Measurements from ENCODE around the gene PXDN.
"Not testable (repeated sequence)": the region's sequence is repeated elsewhere in the genome, so short reads cannot be mapped to it uniquely, and the experiment has no call there.

Gene PXDN

GRCh38 chr2:1702186-1702565 is 42.1 kb downstream of the PXDN start:
- no peak for DNase-seq (ENCODE audit: low read depth in 2 of 2)

GRCh38 chr2:1701556-1702185 is 42.6 kb downstream of the PXDN start:
- no peak for DNase-seq (ENCODE audit: low read depth in 2 of 2)

DNA sequence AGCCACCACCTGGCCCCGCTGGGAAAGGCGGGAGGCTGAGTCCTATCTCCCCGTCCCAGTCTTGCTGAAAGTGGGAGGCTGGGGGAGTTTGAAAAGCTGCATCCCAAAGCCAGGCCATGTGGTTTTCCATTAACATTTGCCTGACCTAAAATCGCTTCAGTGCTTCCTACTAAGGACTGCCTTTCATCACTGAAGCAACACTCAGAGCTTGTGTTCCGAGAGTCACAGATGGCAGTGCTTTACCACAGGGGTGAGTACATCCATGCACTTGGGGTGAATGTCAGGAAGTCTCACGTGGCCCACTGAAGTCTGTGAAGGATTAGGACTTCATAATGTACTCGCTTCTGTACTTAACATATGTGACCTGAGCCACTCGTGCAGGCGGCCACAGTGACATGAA is 43.3 kb downstream of the PXDN start:
- no peak for DNase-seq (ENCODE audit: low read depth in 2 of 2)

DNA sequence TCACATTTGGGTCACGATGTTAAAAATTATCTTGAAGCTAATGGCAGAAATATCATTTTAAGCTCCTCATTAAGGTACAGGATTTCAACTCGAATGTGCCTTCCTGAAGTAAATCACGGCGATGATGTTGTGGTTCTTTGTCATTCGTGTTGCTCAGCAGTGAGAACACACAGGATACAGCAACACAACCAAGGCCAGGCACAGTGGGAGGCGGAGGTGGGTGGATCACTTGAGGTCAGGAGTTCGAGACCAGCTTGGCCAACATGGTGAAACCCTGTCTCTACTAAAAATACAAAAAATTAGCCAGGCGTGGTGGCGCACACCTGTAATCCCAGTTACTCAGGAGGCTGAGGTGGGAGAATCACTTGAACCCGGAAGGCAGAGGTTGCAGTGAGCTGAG is 43.9 kb downstream of the PXDN start:
- not testable (repeated sequence) for DNase-seq (ENCODE audit: low read depth in 2 of 2)

- DNase-seq (ENCODE audit: low read depth in 2 of 2): no peak
These were observed 45.9 kb downstream of the PXDN start for GRCh38 chr2:1698188-1698945.

GRCh38 chr2:1697601-1698000 is 46.7 kb downstream of the PXDN start:
- DNase-seq (ENCODE audit: low read depth in 2 of 2): no peak

DNA sequence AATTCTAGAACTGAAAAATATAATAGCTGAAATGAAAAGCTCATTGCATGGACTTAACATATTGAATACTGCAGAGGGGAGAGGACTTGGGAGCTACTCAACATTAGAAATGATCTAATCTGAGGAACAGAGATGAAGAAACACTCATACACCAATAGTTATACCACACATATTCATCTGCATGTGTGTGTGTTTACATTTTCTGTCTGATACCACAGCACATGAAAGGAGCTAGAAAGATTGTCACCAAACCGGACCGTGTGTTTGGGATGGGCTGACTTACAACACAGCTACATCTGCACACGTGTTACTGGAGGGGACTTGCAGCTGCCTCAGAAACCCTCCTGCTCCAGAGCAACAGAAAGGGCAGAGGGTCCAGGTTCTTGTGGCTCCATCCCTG is 47.8 kb downstream of the PXDN start:
- no peak for DNase-seq (ENCODE audit: low read depth in 2 of 2)

DNA sequence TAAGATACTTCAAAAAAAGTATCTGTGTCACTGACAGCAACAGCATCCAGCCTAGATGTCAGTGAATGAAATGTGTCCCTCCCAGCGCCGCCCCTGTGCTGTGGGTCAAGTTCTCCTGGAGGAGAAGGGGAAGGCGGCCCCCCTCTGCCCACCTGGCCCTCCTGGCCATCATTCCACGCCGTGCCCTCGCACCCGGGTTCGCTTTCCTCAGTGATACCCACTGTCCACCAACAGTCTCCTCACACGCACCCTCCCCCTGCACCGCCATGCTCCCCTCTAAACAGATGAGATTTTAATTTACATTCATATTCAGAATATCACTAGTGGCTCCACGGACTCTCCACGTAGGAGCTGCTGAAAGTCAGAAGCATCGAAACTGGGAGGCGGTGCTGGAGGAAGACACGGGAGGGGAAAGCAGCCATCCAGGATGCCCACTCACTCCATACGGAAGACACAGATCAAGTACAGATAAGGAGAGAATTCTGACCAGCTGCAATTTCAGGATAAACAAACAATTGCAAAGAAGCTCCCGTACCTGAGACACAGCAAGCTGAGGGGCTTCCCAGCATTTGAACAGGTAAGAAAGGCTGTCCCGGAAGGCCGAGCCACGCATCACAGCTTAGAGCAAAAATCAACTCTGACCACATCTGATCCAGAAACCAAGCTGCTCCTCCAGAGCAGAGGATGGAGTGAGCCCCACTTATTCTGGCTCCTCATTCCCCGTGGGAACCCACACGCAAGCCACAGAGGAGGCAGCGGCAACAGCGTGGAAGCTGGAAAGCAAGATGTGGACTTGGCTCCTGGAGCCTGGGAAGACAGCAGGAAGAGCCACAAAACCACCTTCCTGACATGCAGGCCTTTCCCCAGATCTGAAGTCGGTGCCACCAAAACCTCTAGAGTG is 49.7 kb downstream of the PXDN start:
- no peak for DNase-seq (ENCODE audit: low read depth in 2 of 2)

DNA sequence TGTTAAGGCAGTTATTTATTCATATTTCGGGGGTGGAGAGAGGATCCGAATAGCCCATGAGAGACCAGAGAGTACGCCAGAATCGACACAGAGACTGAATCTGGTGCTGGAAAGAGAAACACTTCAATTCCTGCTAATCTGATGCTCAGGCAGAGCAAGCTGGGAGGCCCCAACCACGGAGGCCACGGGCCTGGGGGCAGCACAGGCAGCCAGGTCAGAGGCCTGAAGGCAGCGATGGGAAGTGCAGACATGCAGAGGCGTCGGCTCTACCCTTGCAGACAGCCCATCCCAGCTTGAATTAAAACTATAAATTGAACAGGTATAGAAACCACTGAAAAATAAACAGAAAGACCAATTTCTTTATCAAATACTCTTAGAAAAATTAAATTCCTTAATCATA is 50.6 kb downstream of the PXDN start:
- DNase-seq (ENCODE audit: low read depth in 2 of 2): no peak

GRCh38 chr2:1692342-1692741 is 52.0 kb downstream of the PXDN start:
- no peak for DNase-seq (ENCODE audit: low read depth in 2 of 2)

DNA sequence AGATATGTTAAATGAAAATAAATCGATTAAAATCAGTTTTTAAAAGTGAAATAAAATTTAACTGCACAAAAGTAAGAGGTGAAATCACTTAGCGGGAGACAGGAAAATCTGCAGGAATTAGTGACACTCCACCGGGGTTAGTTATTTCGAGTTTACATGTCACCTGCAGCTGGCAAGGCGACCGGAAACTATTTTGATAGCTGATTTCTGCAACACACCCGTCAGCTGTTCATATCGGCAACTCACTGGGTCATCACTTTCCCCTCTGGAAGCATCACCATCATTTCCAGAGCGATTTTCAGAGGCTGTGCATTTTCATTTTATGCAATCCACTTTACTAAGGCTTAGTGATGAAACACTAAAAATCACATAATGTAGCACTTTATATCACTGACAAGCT is 52.9 kb downstream of the PXDN start:
- no peak for DNase-seq (ENCODE audit: low read depth in 2 of 2)

- no peak for DNase-seq (ENCODE audit: low read depth in 2 of 2)
These were observed 54.1 kb downstream of the PXDN start for GRCh38 chr2:1690056-1690775.

DNA sequence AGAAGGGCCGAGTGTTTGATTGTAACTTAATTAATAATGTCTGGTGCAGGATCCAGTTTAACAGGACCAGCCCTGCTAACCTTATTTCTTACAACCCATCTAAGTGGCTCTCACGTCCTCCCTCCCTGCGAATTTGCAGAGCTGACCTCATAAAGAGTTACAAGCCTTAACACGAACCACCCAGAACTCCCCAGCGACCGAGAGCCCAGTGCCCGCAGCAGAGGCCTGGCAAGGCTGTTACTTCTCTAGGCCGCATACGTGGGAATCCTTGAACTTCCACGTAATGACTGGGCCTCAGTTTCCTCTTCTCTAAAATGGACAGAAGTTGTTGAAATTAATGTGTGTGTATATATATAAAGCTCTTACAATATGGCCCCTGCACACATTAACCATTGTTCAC is 55.5 kb downstream of the PXDN start:
- DNase-seq (ENCODE audit: low read depth in 2 of 2): no peak

DNA sequence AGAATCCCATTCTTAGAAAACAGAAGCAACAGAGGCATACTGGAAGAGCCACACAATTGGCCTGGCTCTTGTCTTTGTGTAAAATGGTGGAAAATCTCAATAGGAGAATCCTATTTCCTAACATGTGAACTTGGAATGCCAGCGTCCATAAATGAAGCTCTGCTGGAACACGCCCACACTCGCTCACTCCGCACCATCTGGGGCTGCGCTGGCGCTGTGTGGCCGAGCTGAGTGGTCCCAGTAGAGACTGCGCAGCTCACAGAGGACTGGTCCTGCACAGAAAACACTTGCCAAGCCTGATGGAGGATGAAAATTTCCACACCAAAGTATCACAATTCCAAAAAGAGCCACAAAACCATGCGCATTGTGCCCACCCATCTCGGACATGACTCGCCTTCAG is 56.2 kb downstream of the PXDN start:
- DNase-seq (ENCODE audit: low read depth in 2 of 2): no peak

GRCh38 chr2:1687254-1687653 is 57.1 kb downstream of the PXDN start:
- no peak for DNase-seq (ENCODE audit: low read depth in 2 of 2)

DNA sequence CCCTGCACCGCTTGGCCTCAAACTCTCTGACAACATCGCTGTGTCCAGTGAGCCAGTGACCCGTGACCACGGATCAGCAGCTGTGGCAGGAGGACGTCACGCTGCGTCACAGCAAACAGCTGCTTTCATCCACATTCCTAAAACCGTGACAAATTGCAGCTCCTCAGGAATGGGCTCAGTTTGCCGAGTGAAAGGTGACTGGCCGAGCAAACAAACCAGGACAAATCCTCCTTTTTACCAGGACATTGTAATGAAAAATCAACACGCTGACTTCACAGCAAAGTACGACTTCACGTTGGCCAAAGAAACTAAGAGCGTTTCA is 57.6 kb downstream of the PXDN start:
- no peak for DNase-seq (ENCODE audit: low read depth in 2 of 2)

DNA sequence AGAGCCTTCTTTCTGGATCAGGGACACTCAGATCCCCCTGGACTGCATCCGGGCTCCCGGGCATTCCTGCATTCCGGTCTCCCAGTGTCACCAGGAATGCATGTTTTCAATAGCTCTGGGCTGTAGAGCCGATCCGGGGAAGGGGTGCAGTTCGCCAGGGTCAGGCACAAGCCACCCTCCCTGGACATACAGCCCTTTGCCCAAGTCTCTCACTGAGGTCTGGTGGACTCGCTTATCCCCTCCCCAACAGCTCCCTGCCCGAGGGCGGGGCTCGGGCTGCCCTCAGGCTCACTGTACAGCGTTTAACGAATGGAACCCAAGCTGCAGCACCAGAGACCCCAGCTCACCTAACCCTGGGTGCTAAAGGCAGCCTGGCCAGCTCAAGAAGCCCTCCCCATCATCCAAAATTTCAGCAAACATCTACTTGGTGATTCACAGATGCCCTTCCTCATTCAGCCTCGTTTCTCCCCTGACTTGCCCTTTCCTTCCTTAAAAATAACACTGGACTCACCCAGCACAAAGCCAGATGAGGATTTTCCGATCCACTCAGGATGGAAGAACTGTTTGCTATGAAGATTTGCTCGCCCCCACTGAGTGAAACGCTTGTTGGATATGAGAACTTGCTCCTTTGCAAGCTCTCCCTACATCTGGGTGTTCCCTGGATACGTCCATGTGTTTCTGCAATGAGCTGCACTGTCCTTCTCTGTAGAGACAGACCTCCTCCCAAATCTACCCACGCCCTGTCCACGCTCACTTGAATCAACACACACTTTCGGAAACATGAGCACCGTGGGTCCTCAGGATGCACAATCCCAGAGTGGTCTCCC is 58.1 kb downstream of the PXDN start:
- DNase-seq (ENCODE audit: low read depth in 2 of 2): no peak

DNA sequence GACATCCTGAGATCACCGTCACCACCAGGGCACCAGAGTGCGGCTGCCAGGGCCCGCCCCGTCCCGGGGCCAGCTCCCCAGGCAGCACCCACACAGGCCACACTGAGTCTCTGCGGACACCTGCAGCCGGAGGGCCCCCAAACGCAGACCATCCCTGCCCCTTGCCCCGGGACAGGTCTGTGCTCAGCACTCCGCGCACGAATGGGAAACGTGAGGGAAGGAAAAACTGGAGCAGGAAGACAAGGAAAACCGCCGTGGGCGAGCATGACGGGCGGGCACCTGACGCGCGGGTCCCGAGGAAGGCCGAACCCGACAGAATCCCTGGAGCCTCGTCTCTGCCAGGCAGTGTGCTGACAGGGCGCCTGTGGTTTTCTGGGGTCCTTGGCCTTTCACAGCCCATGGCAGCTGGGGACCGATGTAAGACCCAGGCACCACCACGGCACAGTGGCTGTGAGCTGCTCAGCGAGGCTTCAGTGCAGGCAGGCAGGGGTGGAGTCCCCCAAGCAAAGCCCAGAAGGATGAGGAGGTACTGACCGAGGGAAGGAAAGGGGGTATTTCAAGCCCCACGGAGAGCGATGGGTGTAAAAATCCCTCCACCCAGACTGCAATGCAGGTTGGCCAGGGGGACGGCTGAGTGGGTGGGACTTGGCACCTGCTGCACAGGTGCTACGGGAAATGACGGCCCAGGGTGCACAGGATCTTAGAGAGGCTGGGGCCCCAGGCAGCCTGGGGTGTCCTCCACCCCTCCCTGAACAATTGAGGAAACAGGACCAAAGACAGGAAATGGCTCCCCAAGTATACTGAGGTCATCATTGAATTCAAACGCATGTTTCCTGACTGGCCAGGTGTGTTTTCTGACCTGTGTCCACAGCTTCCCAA is 59.0 kb downstream of the PXDN start:
- DNase-seq (ENCODE audit: low read depth in 2 of 2): no peak

DNA sequence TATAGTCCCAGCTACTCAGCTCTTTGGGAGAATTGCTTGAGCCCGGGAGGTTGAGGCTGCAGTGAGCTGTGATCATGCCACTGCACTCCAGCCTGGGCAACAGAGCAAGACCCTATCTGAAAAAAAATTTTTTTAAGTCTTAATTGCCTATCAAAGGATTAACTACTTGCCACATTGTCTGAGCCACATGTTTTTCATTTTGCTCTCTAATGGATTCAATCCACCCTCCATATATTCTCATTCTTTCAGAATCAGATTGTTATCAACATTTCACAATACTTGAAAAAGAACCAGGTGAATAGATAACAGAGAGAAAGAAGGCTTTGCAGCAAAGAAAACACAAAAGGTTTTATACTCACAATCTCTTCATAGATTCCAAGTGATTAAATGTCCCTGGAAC is 61.0 kb downstream of the PXDN start:
- DNase-seq (ENCODE audit: low read depth in 2 of 2): no peak

DNA sequence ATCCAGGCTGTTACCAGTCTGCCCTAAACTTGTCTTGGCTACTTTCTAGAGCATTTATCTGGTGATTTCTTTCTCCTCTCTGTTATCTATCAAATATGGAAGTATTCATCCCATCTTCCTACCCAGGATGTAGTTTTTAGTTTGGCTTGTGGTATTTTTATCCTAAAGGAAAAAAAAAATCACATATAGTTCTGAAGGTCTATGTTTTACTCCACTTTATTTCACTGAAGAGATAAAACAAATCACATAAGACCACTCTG is 62.2 kb downstream of the PXDN start:
- no peak for DNase-seq (ENCODE audit: low read depth in 2 of 2)
